G401 (cell line): ENCODE results near the gene CTDSPL2. TPM values are rescaled to one million over a fixed set of nuclear protein-coding genes. Genes with fewer than 3 reads are reported as not detected.
"Not testable (repeated sequence)": the region's sequence is repeated elsewhere in the genome, so short reads cannot be mapped to it uniquely, and the experiment has no call there.

ENCODE experiments used
- DNase-seq: peaks from one replicate; pipeline ENCODE4 v3.0.0-alpha.2; 2015; ENCODE audit warnings: low spot score
- in situ Hi-C: cut with HindIII; loops from 2 replicates; pipeline ENCODE4 v1.10.0; 2016; ENCODE audit warnings: low sequenced_read_pairs, mixed read lengths
- total RNA-seq: library from RNA; depleted of rRNA; stranded (reverse); fragments of >200 nt; shearing (Covaris generic); gene quantifications from 2 replicates; pipeline ENCODE4 v1.2.3, GENCODE V29; 2014

Gene CTDSPL2
- total RNA-seq, 1 experiment from 2014 or later = 132 TPM

DNA sequence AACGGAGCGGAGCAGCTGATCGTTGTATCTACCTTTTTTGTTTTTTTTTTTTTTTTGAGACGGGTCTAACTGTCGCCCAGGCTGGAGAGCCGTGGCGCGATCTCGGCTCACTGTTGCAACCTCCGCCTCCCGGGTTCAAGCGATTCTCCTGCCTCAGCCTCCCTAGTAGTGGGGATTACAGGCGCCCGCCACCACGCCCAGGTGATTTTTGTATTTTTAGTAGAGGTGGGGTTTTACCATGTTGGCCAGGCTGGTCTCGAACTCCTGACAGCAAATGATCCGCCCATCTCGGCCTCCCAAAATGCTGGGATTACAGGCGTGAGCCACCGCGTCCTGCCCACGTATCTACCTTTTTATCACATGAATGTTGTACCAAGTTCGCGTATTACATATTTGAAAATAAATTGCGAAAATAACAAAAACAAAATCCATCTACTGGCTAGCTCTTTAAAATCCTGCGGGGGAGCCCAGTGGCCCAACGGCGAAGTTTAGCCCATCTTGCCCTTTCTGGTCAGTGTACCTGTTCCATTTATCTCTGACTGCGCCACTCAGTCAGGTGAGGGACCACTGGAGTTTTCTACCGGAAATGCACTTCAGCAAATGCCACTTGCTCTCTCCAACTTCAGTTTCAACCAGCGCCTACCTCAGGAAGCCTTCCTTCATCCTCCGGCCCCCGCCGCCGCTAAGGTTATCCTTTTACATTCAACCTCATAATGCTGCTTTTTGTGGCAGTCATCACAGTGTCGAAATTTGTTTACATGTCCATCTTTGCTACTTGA, 108.3 kb downstream of the CTDSPL2 start:
- in situ Hi-C loops = no loop called here
- DNase-seq = no peak

- in situ Hi-C loops = no loop called here
Measured at GRCh38 chr15:44536302-44536961, 109.0 kb downstream of the CTDSPL2 start.

DNA sequence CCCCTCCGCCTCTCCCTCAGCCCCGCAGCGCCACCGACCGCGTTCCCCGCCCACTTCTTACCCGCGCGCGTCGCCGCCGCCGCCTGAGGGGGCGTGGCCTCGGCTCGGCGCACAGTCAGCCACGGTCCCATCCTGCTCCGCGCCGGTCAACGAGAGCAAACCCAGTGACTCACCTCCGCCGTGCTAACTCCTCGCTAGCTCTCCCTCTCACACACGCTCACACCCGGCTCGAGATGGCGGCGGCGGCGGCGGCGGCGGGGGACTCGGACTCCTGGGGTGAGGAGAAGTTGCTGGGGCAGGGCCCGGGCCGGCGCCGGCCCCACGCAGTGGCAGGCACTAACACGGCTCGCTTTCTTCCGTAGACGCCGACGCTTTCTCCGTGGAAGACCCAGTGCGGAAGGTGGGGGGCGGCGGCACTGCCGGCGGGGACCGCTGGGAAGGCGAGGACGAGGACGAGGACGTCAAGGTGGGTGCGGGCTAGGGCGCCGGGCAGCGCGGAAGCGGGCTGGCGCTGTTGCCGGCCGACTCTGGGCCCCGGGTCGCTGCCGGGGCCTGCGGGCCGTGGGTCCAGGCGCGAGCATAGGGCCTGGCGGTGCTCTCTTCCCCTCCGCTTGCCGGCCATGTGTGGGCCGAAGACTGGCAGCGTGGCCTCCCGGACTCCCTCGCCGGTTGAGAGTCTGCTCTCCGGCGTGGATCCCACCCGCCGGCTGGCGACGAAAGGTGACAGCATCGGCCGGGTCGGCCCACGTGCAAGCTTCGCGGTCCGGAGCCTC, 109.7 kb downstream of the CTDSPL2 start, which contains the start of gene EIF3J:
Gene EIF3J, plus strand, starts transcription at position 186 of the 773 bp plus-strand sequence. Its CDS starts 48 bp downstream, at position 234.
- in situ Hi-C loops = no loop called here
- peak; percentile 94 for DNase-seq

More at GRCh38 chr15:44536302-44536961, 109.0 kb downstream of the CTDSPL2 start:
- peak; percentile 86 for DNase-seq

- no peak for DNase-seq
- in situ Hi-C loops = no loop called here
Measured at GRCh38 chr15:44537735-44538240, 110.4 kb downstream of the CTDSPL2 start.

DNA sequence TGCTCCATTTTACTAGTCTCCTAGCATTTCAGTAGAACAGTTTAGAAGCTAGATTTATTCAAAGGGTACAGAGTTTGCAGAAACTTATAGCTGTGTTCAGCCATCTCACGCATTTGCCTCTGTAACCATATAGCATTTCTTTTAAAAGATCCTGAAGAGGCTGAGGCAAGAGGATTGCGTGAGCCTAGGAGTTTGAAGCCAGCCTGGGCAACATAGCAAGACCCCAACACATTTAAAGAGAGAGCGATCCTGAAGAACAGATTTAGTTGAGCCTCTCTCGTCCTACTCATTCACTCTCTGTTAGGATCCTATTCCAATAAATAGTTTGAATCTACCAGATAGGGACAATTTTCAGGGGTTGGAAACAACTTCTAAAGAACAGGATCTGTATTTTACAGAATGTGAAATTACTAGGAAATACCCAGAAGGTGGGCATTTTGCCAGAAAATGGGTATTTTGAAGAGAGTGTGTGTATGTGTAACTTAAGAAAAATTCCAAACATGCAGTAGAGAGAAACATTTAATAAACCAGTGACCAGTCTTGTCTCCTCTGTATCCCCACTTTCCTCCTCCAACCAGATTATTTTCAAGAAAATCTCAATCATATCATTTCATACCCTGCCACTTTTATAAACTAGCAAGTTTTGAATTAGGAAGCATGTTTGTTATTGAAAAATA, 114.0 kb downstream of the CTDSPL2 start:
- in situ Hi-C loops = no loop called here
- DNase-seq = no peak

DNA sequence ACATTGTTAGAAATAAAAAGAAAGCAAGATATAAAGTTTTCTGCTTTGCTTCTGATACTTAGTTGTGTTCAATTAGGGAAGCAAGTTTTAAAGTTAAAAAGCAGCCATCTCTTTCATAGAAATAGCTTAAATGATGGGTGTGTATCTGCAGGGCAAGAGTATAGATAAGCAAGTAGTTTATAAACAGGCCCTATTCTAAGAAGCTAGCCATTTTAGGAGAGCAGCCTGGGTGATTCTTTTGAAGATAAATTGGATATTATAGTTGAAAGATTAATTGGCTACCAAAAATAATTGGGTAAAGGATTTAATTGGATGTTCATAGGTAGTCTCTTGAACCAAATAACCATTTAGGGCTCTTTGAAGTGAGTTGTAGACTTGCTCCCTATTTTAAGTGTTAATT, 115.2 kb downstream of the CTDSPL2 start:
- in situ Hi-C loops = no loop called here
- DNase-seq = no peak

DNA sequence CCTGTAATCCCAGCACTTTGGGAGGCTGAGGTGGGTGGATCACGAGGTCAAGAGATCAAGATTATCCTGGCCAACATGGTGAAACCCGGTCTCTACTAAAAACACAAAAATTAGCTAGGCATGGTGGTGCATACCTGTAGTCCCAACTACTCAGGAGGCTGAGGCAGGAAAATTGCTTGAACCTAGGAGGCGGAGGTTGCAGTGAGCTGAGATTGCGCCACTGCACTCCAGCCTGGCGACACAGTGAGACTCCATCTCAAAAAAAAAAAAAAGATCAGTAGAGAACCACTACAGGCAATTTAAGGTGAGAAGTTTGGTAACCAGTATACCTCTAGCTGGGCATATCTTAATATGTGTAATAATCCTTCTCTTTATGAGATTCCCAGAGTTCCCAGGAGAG, 117.3 kb downstream of the CTDSPL2 start:
- DNase-seq, in situ Hi-C loops: not testable (repeated sequence)

- no peak for DNase-seq
- in situ Hi-C loops = no loop called here
Measured at GRCh38 chr15:44545913-44546802, 118.7 kb downstream of the CTDSPL2 start.

- DNase-seq, in situ Hi-C loops: not testable (repeated sequence)
Measured at GRCh38 chr15:44549152-44549551, 121.7 kb downstream of the CTDSPL2 start.

DNA sequence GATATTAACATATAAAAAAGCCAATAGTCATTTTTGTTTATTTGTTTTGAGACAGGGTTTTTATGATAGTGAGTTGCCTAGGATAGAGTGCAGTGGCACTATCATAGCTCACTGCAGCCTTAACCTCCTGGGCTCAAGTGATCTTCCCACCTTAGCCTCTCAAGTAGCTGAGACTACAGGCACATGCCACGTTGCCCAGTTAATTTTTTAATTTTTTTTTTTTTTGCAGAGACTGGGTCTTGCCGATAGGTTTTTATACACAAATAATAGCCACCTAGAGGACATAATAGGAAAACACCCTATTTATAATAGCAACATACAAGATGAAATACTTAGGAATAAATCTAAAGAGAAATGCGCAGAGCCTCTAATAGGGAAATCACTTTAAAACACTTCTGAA, 122.8 kb downstream of the CTDSPL2 start:
- DNase-seq = peak; percentile 49
- in situ Hi-C loops = no loop called here

DNA sequence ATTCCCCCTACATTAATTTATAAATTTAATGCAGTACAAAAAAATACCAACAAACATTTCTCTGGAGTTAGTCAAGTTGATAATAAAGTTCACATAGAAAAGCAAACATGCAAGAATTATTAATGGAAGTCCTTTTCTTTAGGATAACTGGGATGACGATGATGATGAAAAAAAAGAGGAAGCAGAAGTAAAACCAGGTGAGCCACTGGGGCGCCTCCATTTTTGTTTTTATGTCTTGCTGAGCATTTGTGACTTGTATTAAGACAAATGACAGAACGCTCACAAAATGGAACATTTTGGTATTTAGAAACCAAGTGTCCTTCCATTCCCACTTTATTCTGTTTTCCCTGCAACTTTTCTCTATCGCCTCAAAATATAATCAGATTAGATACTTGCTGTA, 123.3 kb downstream of the CTDSPL2 start:
- no peak for DNase-seq
- in situ Hi-C loops = no loop called here

DNA sequence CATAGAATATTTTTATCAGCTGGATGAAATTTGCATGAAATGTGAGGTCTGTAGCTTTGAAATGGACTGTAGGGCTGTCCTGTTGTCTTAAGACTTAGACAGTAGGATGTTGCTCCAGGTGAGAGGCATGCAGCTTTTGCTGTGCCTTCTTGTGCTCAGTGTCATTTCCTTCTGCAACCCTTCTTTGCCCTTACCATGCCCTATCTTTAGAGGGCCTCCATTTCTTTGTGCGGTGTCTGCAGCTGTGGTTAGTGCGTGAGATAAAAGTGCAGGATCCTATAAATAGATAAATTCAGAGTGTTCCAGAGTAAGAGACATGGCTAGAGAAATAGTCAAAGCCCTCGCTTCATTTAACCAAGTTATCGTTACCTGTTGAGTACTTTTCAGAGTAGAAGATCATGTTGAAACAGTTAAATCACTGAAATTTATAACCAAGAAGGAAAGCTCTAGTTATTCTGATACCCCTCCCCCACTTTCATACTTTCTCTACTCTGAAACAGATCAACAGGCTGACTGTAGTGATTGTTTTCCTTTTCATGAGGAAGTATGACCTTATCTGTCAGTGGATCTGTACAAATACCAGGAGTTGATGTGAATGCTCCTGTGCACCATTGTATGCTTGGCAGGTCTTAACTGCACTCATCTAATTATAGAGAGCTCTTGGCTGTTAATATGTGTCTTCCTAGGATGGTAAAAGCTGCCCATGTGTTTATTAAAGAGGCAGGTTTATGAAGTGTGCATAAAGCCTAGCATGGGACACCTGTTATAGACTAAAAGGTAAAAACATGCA, 127.7 kb downstream of the CTDSPL2 start:
- DNase-seq = no peak
- in situ Hi-C loops = no loop called here

GRCh38 chr15:44560926-44561325, 133.5 kb downstream of the CTDSPL2 start:
- in situ Hi-C loops, DNase-seq: not testable (repeated sequence)

DNA sequence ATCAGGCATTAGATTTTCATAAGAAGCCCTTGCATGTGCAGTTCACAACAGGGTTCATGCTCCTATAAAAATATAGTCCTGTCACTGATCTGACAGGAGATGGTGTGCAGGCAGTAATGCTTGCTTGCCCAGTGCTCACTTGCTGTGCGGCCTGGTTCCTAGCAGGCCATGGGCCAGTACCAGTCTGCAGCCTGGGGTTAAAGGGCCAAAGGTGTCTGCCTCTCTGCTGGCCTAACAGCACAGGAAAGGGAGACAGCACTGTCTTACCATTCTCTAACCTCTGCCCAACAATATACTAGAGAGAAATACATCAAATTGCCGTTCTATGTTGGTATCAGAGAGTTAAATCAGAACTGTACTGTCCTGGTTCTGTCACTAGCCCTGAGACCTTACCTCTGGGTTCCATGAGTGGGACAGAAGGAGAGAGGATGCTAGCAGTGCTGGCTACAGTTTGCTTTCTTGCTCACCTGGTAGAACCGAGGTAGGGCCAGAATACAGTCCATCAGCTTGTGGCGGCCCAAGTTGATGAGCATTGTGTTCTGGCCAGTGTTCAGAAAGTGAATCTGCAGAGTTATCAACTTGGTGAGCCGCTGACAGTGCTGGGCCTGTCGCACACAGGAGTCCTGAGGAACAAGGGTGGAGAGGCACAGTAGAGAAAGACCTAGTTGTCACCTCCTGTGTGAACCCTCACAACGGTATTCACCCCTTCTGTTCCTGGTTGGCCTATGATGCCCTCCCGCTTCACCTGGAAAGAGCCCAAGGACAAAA, 138.1 kb downstream of the CTDSPL2 start:
- in situ Hi-C loops = no loop called here
- no peak for DNase-seq

- in situ Hi-C loops = no loop called here
- no peak for DNase-seq
Measured at GRCh38 chr15:44566155-44566540, 138.7 kb downstream of the CTDSPL2 start.

- in situ Hi-C loops = no loop called here
- no peak for DNase-seq
Measured at GRCh38 chr15:44568338-44568737, 140.9 kb downstream of the CTDSPL2 start.

DNA sequence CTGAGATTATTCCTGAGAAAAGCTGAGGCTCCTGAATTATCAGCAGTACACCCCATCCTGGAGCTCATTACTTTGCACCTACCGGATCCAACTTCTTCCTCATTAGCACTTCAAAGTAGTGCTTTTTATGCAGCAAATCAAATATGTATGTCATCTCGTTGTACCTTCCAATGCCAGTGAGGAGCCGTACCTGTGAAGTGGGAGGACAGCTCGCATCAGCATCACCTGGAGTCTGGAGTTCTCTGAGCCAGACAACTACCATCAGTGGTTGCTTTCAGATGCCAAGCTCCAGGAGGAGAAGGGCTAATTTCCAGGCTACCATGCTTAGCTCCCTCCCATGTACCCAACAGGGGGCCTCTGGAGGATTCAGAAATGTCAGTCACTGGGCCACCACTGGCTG, 141.9 kb downstream of the CTDSPL2 start:
- DNase-seq = no peak
- in situ Hi-C loops = no loop called here
